Fibroblast of the aortic adventitia (primary cell): ENCODE results near the gene NDUFA6. TPM values are rescaled to one million over a fixed set of nuclear protein-coding genes. Genes with fewer than 3 reads are reported as not detected.
"Not testable (repeated sequence)": the region's sequence is repeated elsewhere in the genome, so short reads cannot be mapped to it uniquely, and the experiment has no call there.

Source experiments
- DNase-seq: peaks from one replicate; pipeline ENCODE4 v3.0.0-alpha.2; 2010; ENCODE audit warnings: low read depth
- H3K4me3 ChIP-seq: 2 replicates; pipeline ENCODE4 v1.5.1; 2011; ENCODE audit warnings: low read depth, mild to moderate bottlenecking, control low read depth, low read length, moderate library complexity
- total RNA-seq: library from RNA; depleted of rRNA; stranded (reverse); fragments of >200 nt; gene quantifications from 2 replicates; pipeline ENCODE4 v1.2.3, GENCODE V29; 2012; ENCODE audit warnings: low replicate concordance
- TF ChIP-seq, protein P1 (sequence below): IDR thresholded peaks from 2 replicates; pipeline ENCODE4 v1.5.1; 2011; ENCODE audit warnings: mild to moderate bottlenecking, low read length, control low read depth, inconsistent platforms; ENCODE audit not compliant: insufficient read depth

The NDUFA6 gene
- total RNA-seq, 1 donor: 51.2 TPM

DNA sequence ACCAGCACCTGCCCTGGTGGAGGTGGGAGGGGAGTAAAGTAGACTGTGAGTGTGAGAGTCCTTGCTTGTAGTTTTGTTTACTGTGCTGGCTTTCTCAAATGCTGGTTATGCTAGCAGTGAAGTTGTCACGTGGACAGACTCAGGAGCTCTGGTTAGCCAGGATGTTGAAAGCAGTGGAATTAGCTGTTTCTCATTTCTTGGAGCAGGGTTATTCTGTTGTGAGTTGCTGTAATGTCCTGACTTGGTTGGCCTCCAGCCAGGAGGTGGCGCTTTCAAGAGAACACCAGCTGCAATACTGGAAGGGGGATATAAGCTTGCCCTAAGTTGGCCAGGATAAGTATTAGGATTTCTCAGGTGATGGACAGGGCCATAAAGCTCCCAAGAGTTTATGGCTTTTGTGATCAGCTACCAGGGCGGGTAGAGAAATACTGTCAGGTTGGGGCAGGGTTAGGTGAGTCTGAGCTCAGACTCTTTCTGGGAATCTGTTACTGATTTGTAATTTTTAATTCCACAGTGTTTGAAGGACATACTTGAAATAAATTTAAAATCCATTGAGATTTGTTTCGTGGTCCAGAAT is 26.4 kb upstream of the NDUFA6 start:
- no peak overlapping the region for H3K4me3 ChIP-seq
- DNase-seq: no peak
- TF ChIP-seq, protein P1, sequence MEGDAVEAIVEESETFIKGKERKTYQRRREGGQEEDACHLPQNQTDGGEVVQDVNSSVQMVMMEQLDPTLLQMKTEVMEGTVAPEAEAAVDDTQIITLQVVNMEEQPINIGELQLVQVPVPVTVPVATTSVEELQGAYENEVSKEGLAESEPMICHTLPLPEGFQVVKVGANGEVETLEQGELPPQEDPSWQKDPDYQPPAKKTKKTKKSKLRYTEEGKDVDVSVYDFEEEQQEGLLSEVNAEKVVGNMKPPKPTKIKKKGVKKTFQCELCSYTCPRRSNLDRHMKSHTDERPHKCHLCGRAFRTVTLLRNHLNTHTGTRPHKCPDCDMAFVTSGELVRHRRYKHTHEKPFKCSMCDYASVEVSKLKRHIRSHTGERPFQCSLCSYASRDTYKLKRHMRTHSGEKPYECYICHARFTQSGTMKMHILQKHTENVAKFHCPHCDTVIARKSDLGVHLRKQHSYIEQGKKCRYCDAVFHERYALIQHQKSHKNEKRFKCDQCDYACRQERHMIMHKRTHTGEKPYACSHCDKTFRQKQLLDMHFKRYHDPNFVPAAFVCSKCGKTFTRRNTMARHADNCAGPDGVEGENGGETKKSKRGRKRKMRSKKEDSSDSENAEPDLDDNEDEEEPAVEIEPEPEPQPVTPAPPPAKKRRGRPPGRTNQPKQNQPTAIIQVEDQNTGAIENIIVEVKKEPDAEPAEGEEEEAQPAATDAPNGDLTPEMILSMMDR: no peak

DNA sequence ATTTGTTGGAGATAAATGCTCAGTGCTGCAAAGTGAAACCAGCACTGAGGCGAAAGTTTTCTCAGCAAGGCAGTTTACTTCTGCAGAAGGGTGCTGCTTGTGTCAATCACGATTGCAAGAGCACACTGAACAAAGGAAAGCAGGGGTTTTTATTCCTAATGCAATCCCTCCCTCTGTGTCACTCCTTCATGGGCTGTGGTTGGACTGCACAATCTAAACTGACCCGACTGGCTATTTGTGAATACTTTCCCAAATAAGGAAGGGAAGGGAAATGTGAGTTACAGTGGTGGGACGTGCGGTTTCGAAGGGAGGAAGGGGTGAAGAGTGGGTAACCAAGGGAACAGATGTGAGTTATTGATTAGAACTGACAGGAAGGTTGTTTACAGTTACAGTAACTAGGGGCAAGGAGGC is 24.9 kb upstream of the NDUFA6 start:
- DNase-seq, H3K4me3 ChIP-seq: not testable (repeated sequence)

DNA sequence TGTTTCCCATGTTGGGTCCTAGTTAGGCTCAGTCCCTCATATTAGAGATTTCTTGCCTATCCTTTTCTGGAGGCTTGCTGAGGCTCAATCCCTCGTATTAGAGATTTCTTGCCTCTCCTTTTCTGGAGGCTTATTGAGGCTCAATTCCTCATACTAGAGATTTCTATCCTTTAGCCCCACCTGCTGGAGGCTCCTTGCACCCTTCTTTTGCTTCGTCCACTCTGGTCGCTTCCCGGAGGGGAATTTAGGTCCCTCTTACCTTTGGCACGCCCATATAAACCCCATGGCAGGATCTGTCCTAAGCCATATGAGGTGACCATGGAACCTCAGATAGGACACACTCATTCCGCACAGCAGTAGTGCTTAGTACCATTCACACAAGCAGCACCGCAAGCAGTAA is 24.1 kb upstream of the NDUFA6 start:
- DNase-seq: peak; percentile 32
- no peak overlapping the region for H3K4me3 ChIP-seq
- TF ChIP-seq, protein P1: peak; percentile 29

- not testable (repeated sequence) for H3K4me3 ChIP-seq, DNase-seq
These were observed 22.2 kb upstream of the NDUFA6 start for GRCh38 chr22:42112793-42113192.

DNA sequence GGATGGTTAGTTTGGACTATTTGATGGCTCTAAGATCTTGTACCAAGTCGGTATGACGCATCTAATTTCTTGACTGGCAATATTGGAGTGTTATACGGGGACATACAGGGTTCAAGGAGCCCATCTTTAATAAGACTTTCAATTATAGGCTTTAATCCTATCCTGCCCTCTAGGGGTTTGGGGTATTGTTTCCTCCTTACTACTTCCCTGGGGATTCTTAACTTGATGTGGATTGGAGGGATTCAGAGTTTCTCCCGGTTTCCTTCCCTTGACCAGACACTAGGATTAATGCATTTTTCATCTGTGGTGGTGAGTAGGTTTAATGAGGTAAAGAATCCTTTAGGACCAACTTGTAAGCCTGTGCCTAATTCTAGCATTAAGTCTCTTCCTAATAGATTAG is 21.2 kb upstream of the NDUFA6 start:
- no peak for DNase-seq
- H3K4me3 ChIP-seq: no peak overlapping the region
- TF ChIP-seq, protein P1: no peak

DNA sequence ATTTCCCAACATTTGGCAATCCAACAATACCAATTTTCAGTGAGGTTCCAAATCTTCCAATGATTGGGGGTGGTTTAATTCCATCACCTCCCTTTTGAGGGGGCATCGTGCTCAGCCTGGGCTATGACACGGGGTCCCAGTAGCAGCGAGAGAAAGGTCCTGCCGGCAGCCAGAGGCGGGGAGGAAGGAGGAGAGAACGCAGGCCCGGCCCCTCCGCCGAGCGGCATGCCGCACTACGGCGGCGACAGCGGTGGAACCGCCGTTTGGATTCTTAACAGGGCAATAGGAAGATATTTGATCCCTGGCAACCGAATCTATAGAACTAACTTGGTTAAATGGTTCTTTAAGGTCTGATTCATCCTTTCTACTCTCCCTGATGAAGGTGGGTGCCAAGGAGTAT is 18.3 kb upstream of the NDUFA6 start:
- H3K4me3 ChIP-seq: no peak overlapping the region
- TF ChIP-seq, protein P1: no peak
- DNase-seq: no peak

GRCh38 chr22:42104332-42104860 is 13.8 kb upstream of the NDUFA6 start:
- not testable (repeated sequence) for H3K4me3 ChIP-seq, DNase-seq

DNA sequence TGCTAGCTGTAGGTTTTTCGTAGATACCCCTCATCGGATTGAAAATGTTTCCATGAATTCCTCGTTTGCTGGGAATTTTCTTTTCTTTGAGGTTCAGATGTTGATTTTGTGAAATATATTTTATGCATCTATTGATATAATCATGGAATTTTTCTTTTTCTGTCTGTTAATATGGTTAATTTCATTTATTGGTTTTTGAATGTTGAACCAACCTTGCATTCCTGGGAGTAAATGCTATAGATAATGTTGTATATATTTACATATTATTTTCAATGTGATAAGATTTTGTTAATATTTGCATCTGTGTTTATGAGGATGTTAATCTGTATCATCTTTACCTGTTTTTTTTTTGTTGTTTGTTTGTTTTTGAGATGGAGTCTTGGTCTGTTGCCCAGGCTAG is 10.6 kb upstream of the NDUFA6 start:
- no peak overlapping the region for H3K4me3 ChIP-seq
- TF ChIP-seq, protein P1: no peak
- DNase-seq: no peak
